Mucosa of rectum (tissue), 2 donors: ENCODE results near the gene GREB1L.

ENCODE experiments used
- H3K27ac ChIP-seq, 2 donors: one replicate each; pipeline ENCODE4 v1.7.0; 2013; ENCODE audit warnings: inconsistent platforms in 2 of 2, low read depth in 2 of 2, low read length in 2 of 2
- H3K27me3 ChIP-seq, 2 donors: one replicate each; pipeline ENCODE4 v1.7.0; 2013; ENCODE audit warnings: low read length in 2 of 2; ENCODE audit not compliant: control insufficient read depth in 2 of 2, insufficient read depth in 2 of 2
- H3K36me3 ChIP-seq, 2 donors: one replicate each; pipeline ENCODE4 v1.7.0; 2013; ENCODE audit warnings: low read length in 2 of 2; ENCODE audit not compliant: control insufficient read depth in 2 of 2, insufficient read depth in 2 of 2
- H3K4me1 ChIP-seq, 2 donors: one replicate each; pipeline ENCODE4 v1.7.0; 2013; ENCODE audit warnings: low read length in 2 of 2, mild to moderate bottlenecking in 1 of 2; ENCODE audit not compliant: control insufficient read depth in 2 of 2, insufficient read depth in 2 of 2
- H3K4me3 ChIP-seq, 2 donors: one replicate each; pipeline ENCODE4 v1.7.0; 2013; ENCODE audit warnings: low read length in 2 of 2
- H3K9ac ChIP-seq, 2 donors: one replicate each; pipeline ENCODE4 v1.7.0; 2013; ENCODE audit warnings: low read length in 2 of 2, low read depth in 1 of 2, mild to moderate bottlenecking in 1 of 2
- H3K9me3 ChIP-seq, 2 donors: one replicate each; pipeline ENCODE4 v1.7.0; 2013; ENCODE audit warnings: low read length in 2 of 2; ENCODE audit not compliant: control insufficient read depth in 2 of 2
- donor health status: healthy.
- donor health status: Normal muscosa, but diverticular disease.

GREB1L gene

DNA sequence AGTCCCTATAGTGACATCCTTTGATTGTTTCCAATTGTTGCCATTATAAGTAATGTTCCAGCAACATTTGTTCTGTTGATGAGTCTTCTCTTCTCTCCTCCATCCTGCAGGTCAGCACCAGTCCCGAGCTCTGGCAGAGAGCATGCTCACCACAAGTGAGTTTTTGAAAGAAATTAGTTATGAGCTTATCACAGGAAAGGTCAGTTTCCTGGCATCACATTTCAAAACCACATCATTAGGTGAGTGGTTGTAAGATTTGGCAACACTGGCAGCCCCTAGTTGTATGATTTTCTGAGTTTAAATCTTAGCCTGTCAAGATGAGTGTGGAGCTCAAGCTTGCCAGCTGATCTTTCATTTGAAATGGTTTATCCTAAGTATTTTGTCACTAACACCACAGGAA lies 208.9 kb downstream of the GREB1L start:
- Histone ChIP-seq H3K27ac (no peak overlapping the region), H3K36me3 (no peaks in the 10 kb centered on the region)

DNA sequence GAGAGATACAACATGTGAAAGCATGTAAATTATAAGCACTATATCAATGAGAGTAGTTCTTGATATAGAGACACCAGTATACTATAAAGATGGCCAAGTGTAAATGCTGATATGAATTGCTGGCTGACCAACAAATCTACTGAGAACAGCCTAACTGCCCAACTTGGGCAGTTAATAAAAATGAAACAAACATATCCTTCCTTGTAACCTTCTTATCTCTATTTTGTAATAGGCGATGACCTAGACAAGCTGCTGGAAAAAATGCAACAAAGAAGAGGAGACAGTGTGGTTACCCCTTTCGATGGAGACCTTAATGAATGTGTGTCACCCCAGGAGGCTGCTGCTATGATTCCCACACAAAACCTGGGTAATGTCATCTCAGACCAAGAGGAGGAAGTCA lies 209.8 kb downstream of the GREB1L start:
- Histone ChIP-seq H3K9me3 (no peaks in the 10 kb centered on the region), H3K36me3 (no peaks in the 10 kb centered on the region), H3K9ac (no peak overlapping the region), H3K27me3 (no peaks in the 10 kb centered on the region), H3K27ac (no peak overlapping the region), H3K4me1 (no peaks in the 10 kb centered on the region), H3K4me3 (no peak overlapping the region)

More for the DNA sequence above, 208.9 kb downstream of the GREB1L start:
- H3K9ac ChIP-seq: no peak overlapping the region
- no peaks in the 10 kb centered on the region for H3K4me1 ChIP-seq
- H3K9me3 ChIP-seq: no peaks in the 10 kb centered on the region
- H3K27me3 ChIP-seq: no peaks in the 10 kb centered on the region
- H3K4me3 ChIP-seq: no peak overlapping the region

DNA sequence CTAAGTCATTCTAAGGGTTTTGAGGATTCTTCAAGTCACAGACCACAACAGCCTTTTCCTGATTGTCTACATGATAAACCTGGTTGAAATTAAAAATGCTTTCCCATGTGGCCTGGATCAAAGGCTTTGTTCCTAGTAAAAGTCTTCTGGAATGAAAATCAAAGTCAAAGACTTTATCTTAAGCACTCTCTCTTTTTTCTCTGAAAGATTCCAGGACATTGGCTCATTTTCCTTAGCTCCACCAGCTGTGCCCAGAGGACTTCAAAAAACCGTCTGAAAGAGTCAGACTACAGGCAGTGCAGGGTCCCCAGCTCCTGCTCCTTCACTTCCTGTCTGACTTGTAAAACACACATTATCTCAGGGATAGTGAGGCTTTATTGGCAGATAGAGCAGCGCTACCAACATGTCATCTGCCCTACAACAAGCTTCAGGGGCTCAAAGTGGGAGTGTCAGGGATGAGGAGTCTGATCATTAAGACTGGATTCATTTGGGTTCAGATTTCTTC lies 210.3 kb downstream of the GREB1L start:
- Histone ChIP-seq H3K9ac (no peak overlapping the region), H3K36me3 (no peaks in the 10 kb centered on the region), H3K27ac (no peak overlapping the region), H3K4me3 (no peak overlapping the region), H3K9me3 (no peaks in the 10 kb centered on the region), H3K4me1 (no peaks in the 10 kb centered on the region), H3K27me3 (no peaks in the 10 kb centered on the region)

DNA sequence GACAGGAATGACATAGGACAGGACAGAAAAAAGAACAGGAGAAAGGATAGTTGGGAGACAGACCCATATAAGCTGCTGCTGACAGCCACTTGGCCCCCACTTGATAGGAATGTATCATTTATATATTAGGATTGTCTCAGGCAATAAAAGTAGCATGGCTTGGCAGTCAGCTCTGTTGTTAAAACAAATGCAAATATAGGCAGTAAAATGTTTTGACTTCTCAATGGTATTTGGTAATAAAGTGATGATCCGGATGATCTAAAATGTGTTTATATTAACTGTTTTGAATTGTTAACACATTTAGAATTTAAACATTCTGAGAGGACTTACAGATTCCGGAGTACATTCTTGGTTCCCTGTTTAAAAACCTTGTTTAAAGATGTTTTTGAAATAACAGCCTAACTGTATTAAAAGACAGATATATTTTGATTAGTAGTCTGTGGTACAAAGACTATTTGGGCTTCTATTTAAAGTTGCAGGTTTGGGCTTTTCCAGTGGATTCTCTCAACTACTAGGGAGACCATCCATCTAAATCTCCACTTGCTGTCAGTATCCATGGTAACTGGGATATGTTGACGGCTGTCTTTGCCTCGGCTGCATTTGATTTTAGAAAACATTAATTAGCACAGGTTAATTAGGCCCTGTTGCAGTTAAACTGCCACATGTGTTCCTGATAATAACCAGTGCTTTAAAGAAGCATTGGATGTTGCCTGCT lies 210.9 kb downstream of the GREB1L start:
- no peak overlapping the region for H3K27ac ChIP-seq
- no peak overlapping the region for H3K9ac ChIP-seq
- H3K4me3 ChIP-seq: no peak overlapping the region
- H3K27me3 ChIP-seq: no peaks in the 10 kb centered on the region
- H3K4me1 ChIP-seq: no peaks in the 10 kb centered on the region
- H3K9me3 ChIP-seq: no peaks in the 10 kb centered on the region
- H3K36me3 ChIP-seq: no peaks in the 10 kb centered on the region

DNA sequence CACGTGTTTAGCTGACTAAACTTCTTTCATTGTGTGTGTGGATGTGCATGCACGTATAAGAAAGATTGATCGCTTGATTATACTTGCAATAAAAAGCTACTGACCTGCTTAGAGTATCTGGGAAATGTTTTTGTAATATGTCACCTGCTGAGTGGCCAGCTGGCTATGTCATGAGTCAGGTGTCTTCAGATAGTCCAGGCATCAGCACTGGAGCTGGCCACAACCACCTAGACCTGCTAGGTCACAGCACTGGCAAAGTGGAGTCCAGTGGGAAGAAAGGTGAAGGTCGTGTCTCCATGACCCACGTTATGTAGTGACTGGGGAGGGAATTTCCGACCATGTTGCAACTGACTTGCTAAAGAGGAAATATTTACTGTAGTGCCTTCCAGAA lies 211.5 kb downstream of the GREB1L start:
- Histone ChIP-seq H3K9me3 (no peaks in the 10 kb centered on the region), H3K4me3 (no peak overlapping the region), H3K4me1 (no peaks in the 10 kb centered on the region), H3K36me3 (no peaks in the 10 kb centered on the region), H3K9ac (no peak overlapping the region), H3K27me3 (no peaks in the 10 kb centered on the region), H3K27ac (no peak overlapping the region)

DNA sequence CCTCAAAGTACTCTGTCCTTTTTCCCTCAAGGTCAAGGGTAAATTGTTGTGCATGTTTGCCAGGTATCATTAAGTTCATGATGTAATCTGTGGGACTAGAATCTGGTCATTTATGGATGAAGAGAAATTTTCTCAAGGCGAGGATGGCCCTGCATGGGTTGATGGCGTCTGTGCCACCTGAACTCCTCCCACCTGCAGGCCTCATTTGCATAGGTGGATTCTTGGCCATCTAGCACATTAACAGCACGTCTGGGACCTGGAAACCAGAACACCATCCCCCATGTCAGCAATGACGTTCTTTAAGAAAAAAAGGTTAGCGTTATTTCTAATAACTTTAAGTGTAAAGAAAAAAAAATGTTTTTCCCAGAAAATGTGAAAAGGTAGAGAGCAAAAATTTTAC lies 212.7 kb downstream of the GREB1L start:
- no peak overlapping the region for H3K4me3 ChIP-seq
- no peak overlapping the region for H3K27ac ChIP-seq
- no peaks in the 10 kb centered on the region for H3K9me3 ChIP-seq
- H3K9ac ChIP-seq: no peak overlapping the region
- no peaks in the 10 kb centered on the region for H3K4me1 ChIP-seq
- H3K36me3 ChIP-seq: no peaks in the 10 kb centered on the region
- no peaks in the 10 kb centered on the region for H3K27me3 ChIP-seq

DNA sequence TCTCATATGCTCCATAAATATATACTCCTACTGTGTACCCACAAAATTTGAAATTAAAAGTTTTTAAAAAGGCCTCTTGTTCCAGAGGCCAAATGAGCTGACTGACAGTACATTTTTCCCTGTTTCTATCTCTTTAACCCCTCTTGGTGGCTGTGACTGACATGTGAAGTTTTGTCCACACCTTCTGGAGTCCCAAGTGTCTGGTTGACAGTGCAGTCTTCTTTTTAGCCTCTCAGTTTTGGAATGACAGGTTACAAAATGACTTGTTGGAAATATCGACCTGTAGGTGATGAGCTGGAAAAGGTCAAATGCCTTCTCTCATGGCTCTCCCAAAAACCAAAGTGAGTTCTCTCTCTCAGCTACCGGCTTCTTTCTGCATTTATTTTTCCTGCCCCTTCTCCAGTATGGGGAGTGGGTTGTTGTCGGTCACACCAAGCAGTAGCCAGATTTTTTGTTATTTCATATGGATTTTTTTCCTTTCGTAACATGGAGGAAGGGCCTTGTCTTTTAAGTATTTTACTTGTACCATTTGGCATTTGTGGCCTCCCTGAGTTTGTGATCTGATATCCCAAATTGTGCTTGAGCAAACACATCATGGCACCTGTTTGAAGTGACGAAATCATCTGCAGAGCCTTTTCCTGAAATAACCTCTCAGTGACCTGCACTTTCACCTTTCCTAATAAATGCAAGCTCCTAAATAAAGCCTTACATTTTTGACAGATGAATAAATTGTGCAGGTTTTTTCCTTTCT lies 214.6 kb downstream of the GREB1L start:
- Histone ChIP-seq H3K36me3 (no peaks in the 10 kb centered on the region), H3K4me3 (no peak overlapping the region), H3K27me3 (no peaks in the 10 kb centered on the region), H3K9ac (no peak overlapping the region), H3K9me3 (no peaks in the 10 kb centered on the region), H3K4me1 (no peaks in the 10 kb centered on the region), H3K27ac (no peak overlapping the region)

DNA sequence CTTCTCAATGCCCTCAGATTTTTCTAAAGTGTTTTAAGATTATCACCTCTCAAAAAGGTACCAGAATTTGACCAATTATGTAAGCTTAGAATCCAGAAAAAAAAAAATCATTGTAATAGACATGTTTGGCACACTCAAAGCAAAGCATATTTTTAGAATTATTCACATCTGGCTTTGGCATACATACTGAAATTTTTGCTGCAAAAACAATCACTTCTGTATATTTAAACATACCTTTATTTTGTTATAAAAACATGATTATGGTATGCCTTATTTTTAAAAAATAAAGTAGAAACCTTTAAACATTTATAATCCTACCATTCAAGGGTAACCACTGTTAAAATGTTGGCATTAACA lies 215.1 kb downstream of the GREB1L start:
- H3K9ac ChIP-seq: no peak overlapping the region
- no peaks in the 10 kb centered on the region for H3K36me3 ChIP-seq
- H3K27me3 ChIP-seq: no peaks in the 10 kb centered on the region
- no peaks in the 10 kb centered on the region for H3K9me3 ChIP-seq
- no peaks in the 10 kb centered on the region for H3K4me1 ChIP-seq
- H3K4me3 ChIP-seq: no peak overlapping the region
- no peak overlapping the region for H3K27ac ChIP-seq

DNA sequence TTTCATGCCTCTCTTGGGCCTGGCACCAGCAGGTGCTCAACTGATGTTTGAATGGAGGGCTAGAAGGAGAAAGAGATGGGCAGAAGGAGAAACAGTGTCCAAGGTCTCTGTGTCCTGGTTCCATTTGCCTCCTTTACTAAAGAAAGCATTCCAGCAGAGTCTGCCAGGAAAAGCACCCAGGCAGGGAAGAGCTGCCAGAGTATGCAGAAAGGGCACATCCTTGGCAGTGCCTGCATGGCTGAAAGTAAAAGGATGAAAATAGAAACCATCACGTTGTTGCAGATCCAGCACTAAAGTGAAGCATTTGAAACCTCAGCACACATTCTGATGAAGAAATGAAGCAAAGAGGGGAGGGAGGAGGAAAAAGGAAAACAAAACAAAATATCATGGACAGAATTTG lies 216.3 kb downstream of the GREB1L start:
- Histone ChIP-seq H3K9me3 (no peaks in the 10 kb centered on the region), H3K27ac (no peak overlapping the region), H3K27me3 (no peaks in the 10 kb centered on the region), H3K36me3 (no peaks in the 10 kb centered on the region), H3K9ac (no peak overlapping the region), H3K4me3 (no peak overlapping the region), H3K4me1 (no peaks in the 10 kb centered on the region)

DNA sequence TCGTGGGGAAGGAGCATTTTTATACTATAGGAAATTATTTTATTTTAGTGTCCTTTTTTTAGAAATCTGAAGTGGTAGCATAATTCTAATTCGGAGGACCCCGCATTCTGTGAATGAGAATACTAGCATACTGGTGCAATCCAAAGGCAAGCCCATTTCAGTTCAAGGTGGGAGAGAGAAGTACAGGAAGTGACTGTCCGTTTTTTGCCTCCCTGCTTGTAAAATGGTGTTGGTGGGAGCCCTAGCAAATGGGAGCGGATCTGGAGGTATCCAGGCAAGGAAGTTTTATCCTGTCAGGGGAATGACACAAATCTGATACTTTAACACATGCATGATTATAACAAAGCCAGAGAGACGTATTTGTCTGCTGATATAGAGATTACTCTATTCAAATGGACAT lies 216.8 kb downstream of the GREB1L start:
- no peaks in the 10 kb centered on the region for H3K27me3 ChIP-seq
- H3K4me3 ChIP-seq: no peak overlapping the region
- no peaks in the 10 kb centered on the region for H3K4me1 ChIP-seq
- H3K36me3 ChIP-seq: no peaks in the 10 kb centered on the region
- no peak overlapping the region for H3K9ac ChIP-seq
- H3K27ac ChIP-seq: no peak overlapping the region
- H3K9me3 ChIP-seq: no peaks in the 10 kb centered on the region
